Loucy (cell line): ENCODE results near the gene MMAB.

ENCODE experiments used
- EZH2phosphoT487 ChIP-seq: fragments of 200-600 bp; IDR thresholded peaks from 2 replicates; pipeline ENCODE4 v1.6.1; 2018; ENCODE audit warnings: antibody characterized with exemption, mild to moderate bottlenecking, moderate library complexity, borderline replicate concordance
- TF ChIP-seq, protein P1 (sequence below): fragments of 200-600 bp; sonication (generic); conservative IDR thresholded peaks from 2 replicates; pipeline ENCODE4 v1.5.1; 2014; ENCODE audit warnings: mild to moderate bottlenecking, antibody characterized with exemption, low read length

- TF ChIP-seq, protein P1, sequence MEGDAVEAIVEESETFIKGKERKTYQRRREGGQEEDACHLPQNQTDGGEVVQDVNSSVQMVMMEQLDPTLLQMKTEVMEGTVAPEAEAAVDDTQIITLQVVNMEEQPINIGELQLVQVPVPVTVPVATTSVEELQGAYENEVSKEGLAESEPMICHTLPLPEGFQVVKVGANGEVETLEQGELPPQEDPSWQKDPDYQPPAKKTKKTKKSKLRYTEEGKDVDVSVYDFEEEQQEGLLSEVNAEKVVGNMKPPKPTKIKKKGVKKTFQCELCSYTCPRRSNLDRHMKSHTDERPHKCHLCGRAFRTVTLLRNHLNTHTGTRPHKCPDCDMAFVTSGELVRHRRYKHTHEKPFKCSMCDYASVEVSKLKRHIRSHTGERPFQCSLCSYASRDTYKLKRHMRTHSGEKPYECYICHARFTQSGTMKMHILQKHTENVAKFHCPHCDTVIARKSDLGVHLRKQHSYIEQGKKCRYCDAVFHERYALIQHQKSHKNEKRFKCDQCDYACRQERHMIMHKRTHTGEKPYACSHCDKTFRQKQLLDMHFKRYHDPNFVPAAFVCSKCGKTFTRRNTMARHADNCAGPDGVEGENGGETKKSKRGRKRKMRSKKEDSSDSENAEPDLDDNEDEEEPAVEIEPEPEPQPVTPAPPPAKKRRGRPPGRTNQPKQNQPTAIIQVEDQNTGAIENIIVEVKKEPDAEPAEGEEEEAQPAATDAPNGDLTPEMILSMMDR: no peak
- no peak for TF ChIP-seq EZH2phosphoT487
These were observed 15.3 kb upstream of the MMAB start for GRCh38 chr12:109588461-109589239.
